GM23338 (cell line): ENCODE measurements around the gene CDH4. TPM values are rescaled to one million over a fixed set of nuclear protein-coding genes. Genes with fewer than 3 reads are reported as not detected.

Experiments used
- ATAC-seq: fragments of 200-7000 bp; cut with Tn5 transposase; 3 replicates; pipeline ENCODE4 v1.9.1; 2020
- DNase-seq: peaks from one replicate; pipeline ENCODE4 v3.0.0-alpha.2; 2015; ENCODE audit warnings: low spot score
- H2AFZ ChIP-seq: fragments of 200-600 bp; sonication (generic); 2 replicates; pipeline ENCODE4 v1.8.0; 2016; ENCODE audit warnings: antibody characterized with exemption, mild to moderate bottlenecking, moderate library complexity
- H3F3A ChIP-seq: fragments of 200-600 bp; sonication (generic); replicated peaks from 2 replicates; pipeline ENCODE4 v1.8.0; 2017; ENCODE audit warnings: antibody characterized with exemption, mixed run types, low read depth
- H3K27ac ChIP-seq: fragments of 200-600 bp; sonication (generic); 2 replicates; pipeline ENCODE4 v1.6.1; 2016; ENCODE audit warnings: low read depth
- H3K27me3 ChIP-seq: fragments of 200-600 bp; sonication (generic); 2 replicates; pipeline ENCODE4 v1.8.0; 2016; ENCODE audit warnings: mild to moderate bottlenecking, mixed run types, moderate library complexity; ENCODE audit not compliant: insufficient read depth
- H3K36me3 ChIP-seq: fragments of 200-600 bp; sonication (generic); 2 replicates; pipeline ENCODE4 v1.8.0; 2016; ENCODE audit warnings: mild to moderate bottlenecking; ENCODE audit not compliant: insufficient read depth
- H3K4me1 ChIP-seq: fragments of 200-600 bp; sonication (generic); 2 replicates; pipeline ENCODE4 v1.8.0; 2016; ENCODE audit warnings: mild to moderate bottlenecking, moderate library complexity; ENCODE audit not compliant: insufficient read depth
- H3K4me2 ChIP-seq: fragments of 200-600 bp; sonication (generic); 2 replicates; pipeline ENCODE4 v1.7.1; 2017; ENCODE audit warnings: mixed run types
- H3K4me3 ChIP-seq: fragments of 200-600 bp; sonication (generic); 2 replicates; pipeline ENCODE4 v1.6.1; 2016; ENCODE audit warnings: mixed run types
- H3K79me2 ChIP-seq: fragments of 200-600 bp; sonication (generic); replicated peaks from 2 replicates; pipeline ENCODE4 v1.8.0; 2017; ENCODE audit warnings: mild to moderate bottlenecking; ENCODE audit not compliant: insufficient read depth
- H3K9me2 ChIP-seq: fragments of 200-600 bp; sonication (generic); 2 replicates; pipeline ENCODE4 v1.8.0; 2017; ENCODE audit not compliant: insufficient read depth
- H4K20me1 ChIP-seq: fragments of 200-600 bp; sonication (generic); replicated peaks from 2 replicates; pipeline ENCODE4 v1.8.0; 2017; ENCODE audit warnings: mild to moderate bottlenecking; ENCODE audit not compliant: insufficient read depth
- H3K27ac Mint-ChIP-seq: 2 replicates; pipeline ENCODE4 v1.8.0; 2020; ENCODE audit warnings: inconsistent platforms, mild to moderate bottlenecking, moderate library complexity, mixed read lengths
- H3K27me3 Mint-ChIP-seq: 3 replicates; pipeline ENCODE4 v1.8.0; 2022; ENCODE audit warnings: low read depth, mild to moderate bottlenecking, moderate library complexity, mixed read lengths, inconsistent platforms; ENCODE audit not compliant: insufficient read depth, poor library complexity
- H3K36me3 Mint-ChIP-seq: 3 replicates; pipeline ENCODE4 v1.8.0; 2021; ENCODE audit warnings: low read depth, mild to moderate bottlenecking, inconsistent platforms, moderate library complexity, mixed read lengths
- H3K4me1 Mint-ChIP-seq: 3 replicates; pipeline ENCODE4 v1.8.0; 2020; ENCODE audit warnings: mild to moderate bottlenecking, inconsistent platforms, mixed read lengths
- H3K4me3 Mint-ChIP-seq: 3 replicates; pipeline ENCODE4 v1.8.0; 2021; ENCODE audit warnings: moderate library complexity, mild to moderate bottlenecking, inconsistent platforms, mixed read lengths
- H3K9me3 Mint-ChIP-seq: 3 replicates; pipeline ENCODE4 v1.8.0; 2020; ENCODE audit warnings: moderate library complexity, mild to moderate bottlenecking, inconsistent platforms, mixed read lengths
- CREB1 ChIP-seq: fragments of 250-450 bp; sonication (Bioruptor Pico); IDR thresholded peaks from 2 replicates; pipeline ENCODE4 v1.5.0; 2020; ENCODE audit warnings: low read depth, mild to moderate bottlenecking, moderate library complexity
- CTCF ChIP-seq, 2 experiments: fragments of 200-600 bp in 1 of 2; sonication (generic) in 1 of 2; conservative IDR thresholded peaks; 2 replicates each; pipeline versions ENCODE4 v1.5.1 to v1.6.1; 2016 to 2017; ENCODE audit warnings: antibody characterized with exemption in 2 of 2, low read depth in 2 of 2, mild to moderate bottlenecking in 2 of 2, moderate library complexity in 1 of 2
- ETS1 ChIP-seq: IDR thresholded peaks from 2 replicates; pipeline ENCODE4 v1.6.1; 2016; ENCODE audit warnings: antibody characterized with exemption
- EZH2 ChIP-seq: fragments of 200-600 bp; sonication (generic); IDR thresholded peaks from one replicate; pipeline ENCODE4 v1.8.0; 2017; ENCODE audit warnings: antibody characterized with exemption, mild to moderate bottlenecking, low read depth; ENCODE audit not compliant: unreplicated experiment
- EZH2phosphoT487 ChIP-seq: fragments of 200-600 bp; sonication (generic); IDR thresholded peaks from one replicate; pipeline ENCODE4 v1.8.1; 2018; ENCODE audit warnings: antibody characterized with exemption; ENCODE audit not compliant: unreplicated experiment
- JUNB ChIP-seq: IDR thresholded peaks from one replicate; pipeline ENCODE4 v1.6.1; 2016; ENCODE audit warnings: antibody characterized with exemption; ENCODE audit not compliant: unreplicated experiment
- NANOG ChIP-seq: IDR thresholded peaks from 2 replicates; pipeline ENCODE4 v1.6.1; 2016; ENCODE audit warnings: antibody characterized with exemption, borderline replicate concordance
- POLR2AphosphoS5 ChIP-seq: IDR thresholded peaks from 2 replicates; pipeline ENCODE4 v1.6.1; 2016; ENCODE audit warnings: antibody characterized with exemption, low read depth
- REST ChIP-seq: IDR thresholded peaks from one replicate; pipeline ENCODE4 v1.6.1; 2018; ENCODE audit warnings: antibody characterized with exemption; ENCODE audit not compliant: unreplicated experiment
- STAT1 ChIP-seq: IDR thresholded peaks from one replicate; pipeline ENCODE4 v1.6.1; 2016; ENCODE audit warnings: antibody characterized with exemption; ENCODE audit not compliant: unreplicated experiment
- ZNF114 ChIP-seq: fragments of 250-450 bp; sonication (Bioruptor Pico); IDR thresholded peaks from 2 replicates; pipeline ENCODE4 v1.5.0; 2020; ENCODE audit warnings: mild to moderate bottlenecking, moderate library complexity
- ZNF331 ChIP-seq: fragments of 250-450 bp; sonication (Bioruptor Pico); IDR thresholded peaks from 2 replicates; pipeline ENCODE4 v1.5.0; 2020; ENCODE audit warnings: low read depth, mild to moderate bottlenecking, moderate library complexity
- ZNF462 ChIP-seq: fragments of 250-450 bp; sonication (Bioruptor Pico); IDR thresholded peaks from 2 replicates; pipeline ENCODE4 v1.5.0; 2020; ENCODE audit warnings: mild to moderate bottlenecking, moderate library complexity
- polyA plus RNA-seq: library from polyadenylated mRNA; unstranded; fragments of >200 nt; fragmentation: Nextera tagmentation; extraction: Ambion mirVana; gene quantifications from 2 replicates; pipeline ENCODE4 v1.2.1, GENCODE V29; 2016
- total RNA-seq: library from RNA; depleted of rRNA; stranded (reverse); fragments of >200 nt; shearing (Covaris generic); gene quantifications from 2 replicates; pipeline ENCODE4 v1.2.3, GENCODE V29; 2014

The CDH4 gene
- total and polyA plus RNA-seq, 2 experiments from 2014 or later: 1.2 to 4.2 TPM

- no peaks in the 10 kb centered on the region for H3K79me2 ChIP-seq
- no peaks in the 10 kb centered on the region for H3F3A ChIP-seq
- H3K9me2 ChIP-seq: no peaks in the 10 kb centered on the region
- no peaks in the 10 kb centered on the region for H3K27me3 ChIP-seq
- no peak overlapping the region for H2AFZ ChIP-seq
- DNase-seq (no peak), ATAC-seq (no peak)
- TF ChIP-seq ETS1: no peak
- TF ChIP-seq REST: no peak
- no peak for TF ChIP-seq CREB1 (CRISPR knock-in tag)
- TF ChIP-seq POLR2AphosphoS5: no peak
- TF ChIP-seq STAT1: no peak
- no peak for TF ChIP-seq ZNF462
- TF ChIP-seq JUNB: no peak
- TF ChIP-seq CTCF (conservative IDR thresholded peaks at IDR 0.05; ENCODE audit: low read depth in 2 of 2): no peak
- no peak for TF ChIP-seq ZNF114 (CRISPR knock-in tag)
- no peak for TF ChIP-seq EZH2
- no peak for TF ChIP-seq NANOG
- TF ChIP-seq EZH2phosphoT487: no peak
- no peak for TF ChIP-seq ZNF331 (CRISPR knock-in tag)
- peaks cover 2% of the 10 kb centered on the region; the same call in 1 of the 3 replicates for H3K4me1 Mint-ChIP-seq
- no peaks in the 10 kb centered on the region for H4K20me1 ChIP-seq
- H3K27ac Mint-ChIP-seq: no peak overlapping the region
- no peak overlapping the region for H3K4me2 ChIP-seq
- H3K4me3 Mint-ChIP-seq: no peak overlapping the region
- no peaks in the 10 kb centered on the region for H3K9me3 Mint-ChIP-seq
- no peak overlapping the region for H3K27ac ChIP-seq
- H3K36me3 Mint-ChIP-seq: no peaks in the 10 kb centered on the region
- H3K36me3 ChIP-seq: no peaks in the 10 kb centered on the region; the same call in 1 of the 2 replicates
- peaks cover 9% of the 10 kb centered on the region for H3K27me3 Mint-ChIP-seq
- no peaks in the 10 kb centered on the region for H3K4me1 ChIP-seq
- H3K4me3 ChIP-seq: no peak overlapping the region
These were observed 373.2 kb downstream of the CDH4 start for GRCh38 chr20:61625246-61625645.
